Hepatocyte (in vitro differentiated cells): ENCODE results near the gene DUS2. TPM values are rescaled to one million over a fixed set of nuclear protein-coding genes. Genes with fewer than 3 reads are reported as not detected.
"Not testable (repeated sequence)": the region's sequence is repeated elsewhere in the genome, so short reads cannot be mapped to it uniquely, and the experiment has no call there.

Experiments used
- DNase-seq: peaks from one replicate; pipeline ENCODE4 v3.0.0-alpha.2; 2016; ENCODE audit warnings: low spot score
- H2AFZ ChIP-seq: fragments of 200-600 bp; sonication (generic); 2 replicates; pipeline ENCODE4 v1.6.0; 2016; ENCODE audit warnings: antibody characterized with exemption, mild to moderate bottlenecking
- H3K27ac ChIP-seq: fragments of 200-600 bp; sonication (generic); 2 replicates; pipeline ENCODE4 v1.5.1; 2016; ENCODE audit warnings: mild to moderate bottlenecking
- H3K27me3 ChIP-seq: fragments of 200-600 bp; sonication (generic); 2 replicates; pipeline ENCODE4 v1.6.1; 2016
- H3K36me3 ChIP-seq: fragments of 200-600 bp; sonication (generic); replicated peaks from 2 replicates; pipeline ENCODE4 v1.5.1; 2016; ENCODE audit warnings: low read depth; ENCODE audit not compliant: insufficient read depth
- H3K4me1 ChIP-seq: fragments of 200-600 bp; sonication (generic); 2 replicates; pipeline ENCODE4 v1.5.1; 2016; ENCODE audit warnings: mild to moderate bottlenecking, moderate library complexity; ENCODE audit not compliant: insufficient read depth
- H3K4me2 ChIP-seq: fragments of 200-600 bp; sonication (generic); 2 replicates; pipeline ENCODE4 v1.6.0; 2016
- H3K4me3 ChIP-seq: fragments of 200-600 bp; sonication (generic); 2 replicates; pipeline ENCODE4 v1.5.1; 2016; ENCODE audit warnings: mild to moderate bottlenecking
- H3K79me2 ChIP-seq: fragments of 200-600 bp; sonication (generic); 2 replicates; pipeline ENCODE4 v1.6.0; 2017; ENCODE audit warnings: mild to moderate bottlenecking
- H3K9me2 ChIP-seq: fragments of 200-600 bp; sonication (generic); replicated peaks from 2 replicates; pipeline ENCODE4 v1.6.0; 2017; ENCODE audit warnings: mild to moderate bottlenecking; ENCODE audit not compliant: insufficient read depth
- H3K9me3 ChIP-seq: fragments of 200-600 bp; sonication (generic); 2 replicates; pipeline ENCODE4 v1.5.1; 2016; ENCODE audit warnings: low read depth, mild to moderate bottlenecking
- H4K20me1 ChIP-seq: fragments of 200-600 bp; sonication (generic); 2 replicates; pipeline ENCODE4 v1.6.0; 2016; ENCODE audit warnings: mild to moderate bottlenecking; ENCODE audit not compliant: insufficient read depth, poor library complexity, severe bottlenecking
- CTCF ChIP-seq: fragments of 200-600 bp; sonication (generic); IDR thresholded peaks from 2 replicates; pipeline ENCODE4 v1.5.1; 2016; ENCODE audit warnings: antibody characterized with exemption, mild to moderate bottlenecking; ENCODE audit not compliant: poor library complexity
- EZH2 ChIP-seq: fragments of 200-600 bp; sonication (generic); IDR thresholded peaks from 2 replicates; pipeline ENCODE4 v1.6.1; 2016; ENCODE audit warnings: antibody characterized with exemption, mild to moderate bottlenecking, borderline replicate concordance
- EZH2phosphoT487 ChIP-seq: fragments of 200-600 bp; sonication (generic); IDR thresholded peaks from one replicate; pipeline ENCODE4 v1.6.1; 2018; ENCODE audit warnings: antibody characterized with exemption, mild to moderate bottlenecking, low read depth, moderate library complexity; ENCODE audit not compliant: unreplicated experiment, severe bottlenecking
- WGBS: methylation state at CpG from one replicate; pipeline ENCODE4 v1.1.6; 2016; ENCODE audit warnings: low lambda C conversion rate; ENCODE audit errors: missing lambda C conversion rate; 5-methylcytosine and 5-hydroxymethylcytosine counted together
- polyA plus RNA-seq: library from polyadenylated mRNA; unstranded; fragments of >200 nt; fragmentation: Nextera tagmentation; extraction: Ambion mirVana; gene quantifications from 2 replicates; pipeline ENCODE4 v1.2.1, GENCODE V29; 2016
- total RNA-seq: library from RNA; depleted of rRNA; stranded (reverse); fragments of >200 nt; gene quantifications from 2 replicates; pipeline ENCODE4 v1.2.3, GENCODE V29; 2014

Gene DUS2
- total and polyA plus RNA-seq, 2 experiments from 2014 or later, result 11.8 to 18.0 TPM

- Histone ChIP-seq H3K27me3 (no peaks in the 10 kb centered on the region), H4K20me1 (peaks cover 34% of the 10 kb centered on the region), H3K27ac (no peak overlapping the region), H3K9me2 (no peaks in the 10 kb centered on the region), H3K4me3 (no peak overlapping the region), H3K9me3 (no peaks in the 10 kb centered on the region), H3K4me2 (no peak overlapping the region), H2AFZ (no peak overlapping the region), H3K36me3 (no peaks in the 10 kb centered on the region), H3K79me2 (peaks cover 97% of the 10 kb centered on the region), H3K4me1 (no peaks in the 10 kb centered on the region)
- TF ChIP-seq EZH2, result no peak
- no peak for TF ChIP-seq CTCF
- no peak for TF ChIP-seq EZH2phosphoT487
- 76% methylated on average over 2 of the region's 2 CpGs for WGBS
- DNase-seq, result no peak
These were observed 92.8 kb downstream of the DUS2 start for GRCh38 chr16:68115851-68116250.

- H2AFZ ChIP-seq, result no peak overlapping the region
- H3K79me2 ChIP-seq, result peaks cover 97% of the 10 kb centered on the region
- no peaks in the 10 kb centered on the region for H3K27me3 ChIP-seq
- no peak overlapping the region for H3K27ac ChIP-seq
- DNase-seq, result peak; percentile 37
- H3K4me3 ChIP-seq, result no peak overlapping the region
- no peaks in the 10 kb centered on the region for H3K36me3 ChIP-seq
- no peak overlapping the region for H3K4me2 ChIP-seq
- H3K9me3 ChIP-seq, result no peaks in the 10 kb centered on the region
- peaks cover 32% of the 10 kb centered on the region for H4K20me1 ChIP-seq
- H3K9me2 ChIP-seq, result no peaks in the 10 kb centered on the region
- TF ChIP-seq CTCF (peak; percentile 49), EZH2 (no peak)
- WGBS, result 88% methylated on average over 2 of the region's 2 CpGs
- no peaks in the 10 kb centered on the region for H3K4me1 ChIP-seq
These were observed 93.3 kb downstream of the DUS2 start for GRCh38 chr16:68116256-68116867.

- Histone ChIP-seq H2AFZ (no peak overlapping the region), H3K4me2 (no peak overlapping the region), H3K4me1 (no peaks in the 10 kb centered on the region), H3K36me3 (no peaks in the 10 kb centered on the region), H3K27ac (no peak overlapping the region), H3K9me2 (no peaks in the 10 kb centered on the region), H3K79me2 (peaks cover 99% of the 10 kb centered on the region), H3K27me3 (no peaks in the 10 kb centered on the region), H3K9me3 (no peaks in the 10 kb centered on the region), H4K20me1 (peaks cover 28% of the 10 kb centered on the region), H3K4me3 (no peak overlapping the region)
- WGBS, result 89% methylated on average over 3 of the region's 3 CpGs
- DNase-seq, result no peak
- no peak for TF ChIP-seq EZH2
- no peak for TF ChIP-seq CTCF
- no peak for TF ChIP-seq EZH2phosphoT487
These were observed 94.8 kb downstream of the DUS2 start for GRCh38 chr16:68117884-68118283.

GRCh38 chr16:68118954-68119353, 95.9 kb downstream of the DUS2 start:
- not testable (repeated sequence) for H3K27ac ChIP-seq, H3K9me3 ChIP-seq, H3K4me3 ChIP-seq, H3K36me3 ChIP-seq, H3K4me2 ChIP-seq, H3K9me2 ChIP-seq, DNase-seq, H2AFZ ChIP-seq, H3K27me3 ChIP-seq, H3K4me1 ChIP-seq
- Histone ChIP-seq H4K20me1 (peaks cover 21% of the 10 kb centered on the region), H3K79me2 (peaks cover 99% of the 10 kb centered on the region)
- WGBS, result 94% methylated on average over 13 of the region's 13 CpGs

- H4K20me1 ChIP-seq, H3K9me3 ChIP-seq, H3K27me3 ChIP-seq, H2AFZ ChIP-seq, H3K9me2 ChIP-seq, H3K27ac ChIP-seq, H3K4me3 ChIP-seq, H3K36me3 ChIP-seq, H3K4me1 ChIP-seq, DNase-seq, H3K4me2 ChIP-seq: not testable (repeated sequence)
- WGBS, result 97% methylated on average over 5 of the region's 5 CpGs
- peaks cover 99% of the 10 kb centered on the region for H3K79me2 ChIP-seq
These were observed 97.4 kb downstream of the DUS2 start for GRCh38 chr16:68120496-68120895.
